GM06990 (cell line): Measurements from ENCODE around the gene LRMDA.

ENCODE experiments used
- DNase-seq: peaks from one replicate; pipeline ENCODE4 v3.0.0-alpha.2; 2011; ENCODE audit not compliant: insufficient read length; ENCODE audit errors: extremely low read depth
- H3K27me3 ChIP-seq: replicated peaks from 2 replicates; pipeline ENCODE4 v1.6.0; 2011; ENCODE audit warnings: low read length; ENCODE audit not compliant: control insufficient read depth, insufficient read depth
- H3K36me3 ChIP-seq: 2 replicates; pipeline ENCODE4 v1.5.1; 2011; ENCODE audit warnings: low read length; ENCODE audit not compliant: control insufficient read depth, insufficient read depth
- H3K4me3 ChIP-seq: replicated peaks from 2 replicates; pipeline ENCODE4 v1.5.1; 2011; ENCODE audit warnings: low read depth, mild to moderate bottlenecking, control low read depth, low read length
- TF ChIP-seq, protein P1 (sequence below): IDR thresholded peaks from 2 replicates; pipeline ENCODE4 v1.5.1; 2011; ENCODE audit warnings: low read length, control low read depth, mild to moderate bottlenecking, inconsistent platforms; ENCODE audit not compliant: insufficient read depth, poor library complexity, severe bottlenecking

LRMDA gene

GRCh38 chr10:76282061-76283025 lies 850.9 kb downstream of the LRMDA start:
- H3K27me3 ChIP-seq = no peaks in the 10 kb centered on the region
- TF ChIP-seq, protein P1, sequence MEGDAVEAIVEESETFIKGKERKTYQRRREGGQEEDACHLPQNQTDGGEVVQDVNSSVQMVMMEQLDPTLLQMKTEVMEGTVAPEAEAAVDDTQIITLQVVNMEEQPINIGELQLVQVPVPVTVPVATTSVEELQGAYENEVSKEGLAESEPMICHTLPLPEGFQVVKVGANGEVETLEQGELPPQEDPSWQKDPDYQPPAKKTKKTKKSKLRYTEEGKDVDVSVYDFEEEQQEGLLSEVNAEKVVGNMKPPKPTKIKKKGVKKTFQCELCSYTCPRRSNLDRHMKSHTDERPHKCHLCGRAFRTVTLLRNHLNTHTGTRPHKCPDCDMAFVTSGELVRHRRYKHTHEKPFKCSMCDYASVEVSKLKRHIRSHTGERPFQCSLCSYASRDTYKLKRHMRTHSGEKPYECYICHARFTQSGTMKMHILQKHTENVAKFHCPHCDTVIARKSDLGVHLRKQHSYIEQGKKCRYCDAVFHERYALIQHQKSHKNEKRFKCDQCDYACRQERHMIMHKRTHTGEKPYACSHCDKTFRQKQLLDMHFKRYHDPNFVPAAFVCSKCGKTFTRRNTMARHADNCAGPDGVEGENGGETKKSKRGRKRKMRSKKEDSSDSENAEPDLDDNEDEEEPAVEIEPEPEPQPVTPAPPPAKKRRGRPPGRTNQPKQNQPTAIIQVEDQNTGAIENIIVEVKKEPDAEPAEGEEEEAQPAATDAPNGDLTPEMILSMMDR = no peak
- H3K36me3 ChIP-seq = no peaks in the 10 kb centered on the region
- H3K4me3 ChIP-seq = no peak overlapping the region
- DNase-seq = no peak

DNA sequence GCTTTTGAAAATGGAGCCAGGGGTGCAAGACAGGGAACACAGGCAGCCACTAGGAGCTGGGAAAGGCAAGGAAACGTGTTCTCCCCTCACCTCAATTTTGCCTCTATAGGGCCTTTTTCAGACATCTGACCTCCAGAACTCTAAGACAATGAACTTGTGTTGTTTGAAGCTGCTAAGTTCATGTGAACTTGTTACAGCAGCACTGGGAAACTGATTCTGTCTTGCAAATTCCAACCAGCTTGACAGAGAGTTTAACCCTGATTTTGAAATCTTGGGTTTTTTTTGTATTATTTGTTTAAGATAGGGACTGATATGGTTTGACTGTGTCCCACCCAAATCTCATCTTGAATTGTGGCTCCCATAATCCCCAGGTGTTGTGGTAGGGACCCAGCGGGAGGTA lies 852.9 kb downstream of the LRMDA start:
- no peak for DNase-seq
- no peaks in the 10 kb centered on the region for H3K27me3 ChIP-seq
- H3K4me3 ChIP-seq = no peak overlapping the region
- TF ChIP-seq, protein P1 = no peak
- H3K36me3 ChIP-seq = no peaks in the 10 kb centered on the region

DNA sequence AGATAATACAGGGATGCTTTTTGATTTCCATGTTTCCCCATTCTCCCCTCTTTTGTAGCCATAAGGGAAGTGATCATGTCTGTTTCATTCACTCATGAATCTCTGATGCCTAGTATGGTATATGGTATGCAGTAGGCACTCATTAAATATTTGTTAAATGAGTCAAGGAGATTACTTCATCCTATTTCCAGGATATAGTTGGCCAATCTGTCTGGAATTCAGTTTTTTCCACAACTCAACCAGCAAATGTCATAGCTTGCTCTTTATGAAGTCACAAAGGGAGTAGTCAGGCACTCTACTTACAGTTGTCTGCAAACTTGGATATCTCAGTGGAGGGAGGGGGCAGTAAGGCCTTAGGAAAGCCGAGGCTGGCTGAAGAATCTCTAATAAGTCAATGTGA lies 853.6 kb downstream of the LRMDA start:
- no peaks in the 10 kb centered on the region for H3K36me3 ChIP-seq
- no peak for DNase-seq
- no peaks in the 10 kb centered on the region for H3K27me3 ChIP-seq
- TF ChIP-seq, protein P1 = no peak
- H3K4me3 ChIP-seq = no peak overlapping the region

DNA sequence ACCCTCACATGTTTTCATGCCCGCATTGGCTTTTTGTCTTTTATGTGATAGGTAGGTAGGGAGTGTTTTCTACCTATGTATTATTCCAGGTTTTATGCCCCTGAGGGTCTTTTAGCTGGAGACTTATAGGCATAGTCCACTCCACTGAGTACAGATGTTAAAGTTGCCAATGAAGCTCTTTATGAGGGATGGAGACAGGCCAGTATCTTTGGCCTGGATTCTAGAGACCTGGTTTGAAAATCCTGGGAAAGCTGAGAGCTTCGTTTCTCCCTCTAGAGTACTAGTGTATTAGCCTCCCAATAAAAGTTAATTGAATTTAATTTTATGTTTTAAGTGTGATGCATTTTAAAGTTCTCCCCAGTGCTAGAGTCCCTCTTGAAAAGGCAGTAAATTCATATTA lies 854.1 kb downstream of the LRMDA start:
- no peak overlapping the region for H3K4me3 ChIP-seq
- no peak for DNase-seq
- H3K27me3 ChIP-seq = no peaks in the 10 kb centered on the region
- no peaks in the 10 kb centered on the region for H3K36me3 ChIP-seq
- TF ChIP-seq, protein P1 = no peak

GRCh38 chr10:76286536-76286935 lies 855.1 kb downstream of the LRMDA start:
- Histone ChIP-seq H3K4me3 (no peak overlapping the region), H3K27me3 (no peaks in the 10 kb centered on the region), H3K36me3 (no peaks in the 10 kb centered on the region)
- no peak for DNase-seq
- TF ChIP-seq, protein P1 = no peak

- Histone ChIP-seq H3K36me3 (no peaks in the 10 kb centered on the region), H3K27me3 (no peaks in the 10 kb centered on the region), H3K4me3 (no peak overlapping the region)
- TF ChIP-seq, protein P1 = no peak
- no peak for DNase-seq
These were observed 856.4 kb downstream of the LRMDA start for GRCh38 chr10:76287856-76288255.
